HL-60/S4 (cell line): Measurements from ENCODE around the gene UGP2.
"Not testable (repeated sequence)": the region's sequence is repeated elsewhere in the genome, so short reads cannot be mapped to it uniquely, and the experiment has no call there.

ENCODE experiments used
- in situ Hi-C: fragments of 300-500 bp; cut with MboI; formaldehyde crosslinking; loops from 2 replicates; pipeline ENCODE4 v1.14.3; 2022; ENCODE audit warnings: low sequenced_read_pairs

UGP2 gene

GRCh38 chr2:63888490-63889402, 47.0 kb downstream of the UGP2 start:
- in situ Hi-C loops: loop anchor here (25.0 kb wide), 1 partner anchor 201 kb away; no protein-coding TSS in a partner anchor

- in situ Hi-C loops: loop anchor here (25.0 kb wide), 1 partner anchor 203 kb away; no protein-coding TSS in a partner anchor
These were observed 49.0 kb downstream of the UGP2 start for GRCh38 chr2:63890678-63891077.

GRCh38 chr2:63891488-63892030, 49.9 kb downstream of the UGP2 start:
- in situ Hi-C loops: loop anchor here (25.0 kb wide), 1 partner anchor 204 kb away; no protein-coding TSS in a partner anchor

- in situ Hi-C loops: loop anchor here (25.0 kb wide), 1 partner anchor 206 kb away; no protein-coding TSS in a partner anchor
These were observed 51.5 kb downstream of the UGP2 start for GRCh38 chr2:63893163-63893562.

GRCh38 chr2:63894167-63894566, 52.5 kb downstream of the UGP2 start:
- in situ Hi-C loops: loop anchor here (25.0 kb wide), 1 partner anchor 207 kb away; no protein-coding TSS in a partner anchor

- in situ Hi-C loops: loop anchor here (25.0 kb wide), 1 partner anchor 212 kb away; no protein-coding TSS in a partner anchor
These were observed 57.1 kb downstream of the UGP2 start for GRCh38 chr2:63898839-63899238.

GRCh38 chr2:63899639-63900038, 57.9 kb downstream of the UGP2 start:
- in situ Hi-C loops: loop anchor here (25.0 kb wide), 1 partner anchor 212 kb away; no protein-coding TSS in a partner anchor

- in situ Hi-C loops: no loop called here
These were observed 60.5 kb downstream of the UGP2 start for GRCh38 chr2:63902149-63902548.

GRCh38 chr2:63903003-63903402, 61.3 kb downstream of the UGP2 start:
- in situ Hi-C loops: no loop called here

GRCh38 chr2:63914311-63914710, 72.6 kb downstream of the UGP2 start:
- in situ Hi-C loops: no loop called here

GRCh38 chr2:63926815-63927214, 85.1 kb downstream of the UGP2 start:
- in situ Hi-C loops: no loop called here

- in situ Hi-C loops: not testable (repeated sequence)
These were observed 90.4 kb downstream of the UGP2 start for GRCh38 chr2:63932104-63932503.
